DOHH2 (cell line): ENCODE data around the gene UBAC2.

Source experiments
- H3F3A ChIP-seq: fragments of 200-600 bp; sonication (generic), shearing (Covaris generic); 2 replicates; pipeline ENCODE4 v1.6.0; 2016; ENCODE audit warnings: antibody characterized with exemption, mild to moderate bottlenecking; ENCODE audit not compliant: control insufficient read depth, insufficient read depth
- H3K27ac ChIP-seq: fragments of 200-600 bp; sonication (generic); 2 replicates; pipeline ENCODE4 v1.5.1; 2014; ENCODE audit warnings: low read depth, mild to moderate bottlenecking, low read length, moderate library complexity
- H3K27me3 ChIP-seq: fragments of 200-600 bp; sonication (generic); 2 replicates; pipeline ENCODE4 v1.6.1; 2014; ENCODE audit warnings: mild to moderate bottlenecking, low read length, mixed read lengths; ENCODE audit not compliant: control insufficient read depth
- H3K36me3 ChIP-seq: fragments of 200-600 bp; sonication (generic); 2 replicates; pipeline ENCODE4 v1.6.1; 2014; ENCODE audit warnings: mild to moderate bottlenecking, low read length, moderate library complexity, mixed read lengths; ENCODE audit not compliant: control insufficient read depth
- H3K4me1 ChIP-seq: fragments of 200-600 bp; sonication (generic); 2 replicates; pipeline ENCODE4 v1.6.1; 2014; ENCODE audit warnings: mild to moderate bottlenecking, low read length, mixed read lengths; ENCODE audit not compliant: control insufficient read depth
- H3K4me2 ChIP-seq: fragments of 200-600 bp; sonication (generic); 2 replicates; pipeline ENCODE4 v1.6.0; 2014; ENCODE audit warnings: mild to moderate bottlenecking, low read length, moderate library complexity
- H3K4me3 ChIP-seq: fragments of 200-600 bp; sonication (generic); 2 replicates; pipeline ENCODE4 v1.5.1; 2014; ENCODE audit warnings: mild to moderate bottlenecking, low read length, mixed read lengths
- H3K79me2 ChIP-seq: fragments of 200-600 bp; sonication (generic); 2 replicates; pipeline ENCODE4 v1.6.1; 2014; ENCODE audit warnings: mild to moderate bottlenecking, low read length, mixed read lengths; ENCODE audit not compliant: control insufficient read depth
- H3K9me2 ChIP-seq: fragments of 200-600 bp; sonication (generic); replicated peaks from 2 replicates; pipeline ENCODE4 v1.6.1; 2014; ENCODE audit warnings: mild to moderate bottlenecking, low read length, mixed read lengths; ENCODE audit not compliant: control insufficient read depth
- H3K9me3 ChIP-seq: fragments of 200-600 bp; sonication (generic); 2 replicates; pipeline ENCODE4 v1.6.1; 2014; ENCODE audit warnings: antibody characterized with exemption, low read length, mixed read lengths; ENCODE audit not compliant: control insufficient read depth, insufficient read depth
- H4K20me1 ChIP-seq: fragments of 200-600 bp; sonication (generic); 2 replicates; pipeline ENCODE4 v1.6.0; 2014; ENCODE audit warnings: low read depth, mild to moderate bottlenecking, antibody characterized with exemption, low read length, moderate library complexity; ENCODE audit not compliant: control insufficient read depth, insufficient read depth
- CTCF ChIP-seq: fragments of 200-600 bp; sonication (generic); IDR thresholded peaks from one replicate; pipeline ENCODE4 v1.5.1; 2014; ENCODE audit warnings: antibody characterized with exemption, mild to moderate bottlenecking, low read depth, low read length; ENCODE audit not compliant: poor library complexity, severe bottlenecking
- EZH2phosphoT487 ChIP-seq: fragments of 200-600 bp; sonication (generic); IDR thresholded peaks from 2 replicates; pipeline ENCODE4 v1.6.1; 2017; ENCODE audit warnings: borderline replicate concordance, mild to moderate bottlenecking, antibody characterized with exemption, low read length, moderate library complexity, mixed read lengths

The UBAC2 gene

GRCh38 chr13:99385940-99386339, 185.3 kb downstream of the UBAC2 start:
- no peak overlapping the region for H3K4me2 ChIP-seq
- no peak overlapping the region for H3K4me3 ChIP-seq
- no peaks in the 10 kb centered on the region for H3K9me3 ChIP-seq
- no peaks in the 10 kb centered on the region for H3F3A ChIP-seq
- H4K20me1 ChIP-seq: no peaks in the 10 kb centered on the region
- no peak for TF ChIP-seq EZH2phosphoT487
- no peak for TF ChIP-seq CTCF
- no peaks in the 10 kb centered on the region for H3K79me2 ChIP-seq
- H3K4me1 ChIP-seq: peaks cover 6% of the 10 kb centered on the region; the same call in 1 of the 2 replicates
- no peaks in the 10 kb centered on the region for H3K9me2 ChIP-seq
- no peaks in the 10 kb centered on the region for H3K27me3 ChIP-seq
- H3K36me3 ChIP-seq: 0 out of 2 replicates have a peak, but pooled peaks cover 4% of the 10 kb centered on the region
- H3K27ac ChIP-seq: no peak overlapping the region

DNA sequence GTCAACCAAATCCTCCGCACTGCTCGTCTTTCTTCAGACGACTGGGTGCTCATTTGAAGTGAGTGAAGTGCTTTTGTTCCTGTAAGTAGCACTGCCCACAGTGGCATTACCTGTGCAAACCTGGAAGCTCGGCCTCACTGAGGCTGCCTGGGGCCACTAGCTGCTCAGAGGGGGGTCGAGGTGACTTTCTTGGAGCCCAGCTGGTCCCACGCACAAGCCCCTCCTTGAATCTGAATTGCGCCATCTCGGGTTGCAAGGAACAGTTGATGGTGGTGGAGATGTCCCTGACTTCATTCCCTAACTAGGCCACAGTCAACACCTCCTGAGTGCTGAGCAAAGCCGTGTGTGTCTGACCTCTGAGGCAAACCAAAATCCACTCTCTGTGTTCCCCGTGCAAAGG, 185.8 kb downstream of the UBAC2 start:
- H3K9me2 ChIP-seq: no peaks in the 10 kb centered on the region
- no peaks in the 10 kb centered on the region for H3F3A ChIP-seq
- no peak overlapping the region for H3K4me2 ChIP-seq
- H3K27me3 ChIP-seq: no peaks in the 10 kb centered on the region
- H3K9me3 ChIP-seq: no peaks in the 10 kb centered on the region
- H3K4me3 ChIP-seq: no peak overlapping the region
- H4K20me1 ChIP-seq: no peaks in the 10 kb centered on the region
- TF ChIP-seq EZH2phosphoT487: no peak
- TF ChIP-seq CTCF: no peak
- H3K79me2 ChIP-seq: no peaks in the 10 kb centered on the region
- H3K36me3 ChIP-seq: 0 out of 2 replicates have a peak, but pooled peaks cover 4% of the 10 kb centered on the region
- peaks cover 6% of the 10 kb centered on the region; the same call in 1 of the 2 replicates for H3K4me1 ChIP-seq
- no peak overlapping the region for H3K27ac ChIP-seq

- H3F3A ChIP-seq: no peaks in the 10 kb centered on the region
- no peaks in the 10 kb centered on the region for H3K9me3 ChIP-seq
- no peaks in the 10 kb centered on the region for H3K79me2 ChIP-seq
- no peak overlapping the region for H3K4me3 ChIP-seq
- H3K9me2 ChIP-seq: no peaks in the 10 kb centered on the region
- TF ChIP-seq EZH2phosphoT487 (no peak), CTCF (peak; percentile 99)
- no peaks in the 10 kb centered on the region; the same call in 1 of the 2 replicates for H4K20me1 ChIP-seq
- 0 out of 2 replicates have a peak, but pooled peaks cover 4% of the 10 kb centered on the region for H3K36me3 ChIP-seq
- no peak overlapping the region for H3K4me2 ChIP-seq
- no peaks in the 10 kb centered on the region for H3K27me3 ChIP-seq
- H3K4me1 ChIP-seq: peaks cover 6% of the 10 kb centered on the region; the same call in 1 of the 2 replicates
- no peak overlapping the region for H3K27ac ChIP-seq
Observed at GRCh38 chr13:99386911-99387788, 186.5 kb downstream of the UBAC2 start.
